Measurements from ENCODE around the gene ZNF770. TPM values are rescaled to one million over a fixed set of nuclear protein-coding genes. Genes with fewer than 3 reads are reported as not detected.

Gene ZNF770
- total and polyA plus RNA-seq, 7 experiments from 2014 or later, result 32.5 to 146 (median 60.1) TPM

GRCh38 chr15:35013370-35013769 is 25.3 kb upstream of the ZNF770 start:
- intact Hi-C loops (cut with micrococcal nuclease), result no loop called here
- ChIA-PET POLR2A (no interaction called here), CTCF (interaction anchor here (0.5 kb wide), 1 partner anchor 9 kb away, joined by 3 read pairs; no protein-coding TSS in a partner anchor)
- Mint-ChIP-seq H3K4me1 (peaks cover 0 to 4% (median 0%) of the 10 kb centered on the region in 7 donors), H3K4me3 (no peak overlapping the region), H3K36me3 (no peaks in the 10 kb centered on the region), H3K9me3 (no peaks in the 10 kb centered on the region), H3K27ac (no peak overlapping the region), H3K27me3 (peaks cover 0 to 15% (median 7%) of the 10 kb centered on the region in 5 donors)
- Histone ChIP-seq H3K27me3 (ENCODE audit: control insufficient read depth in 2 of 2, insufficient read depth in 2 of 2, low read length in 2 of 2) (no peaks in the 10 kb centered on the region), H3K36me3 (ENCODE audit: control insufficient read depth in 2 of 3, insufficient read depth in 3 of 3, low read length in 3 of 3) (no peaks in the 10 kb centered on the region), H3K4me3 (ENCODE audit: low read length) (no peak overlapping the region), H3K9me3 (ENCODE audit: control insufficient read depth in 2 of 3, low read length in 3 of 3) (no peaks in the 10 kb centered on the region), H3K27ac (ENCODE audit: low read depth, low read length) (no peak overlapping the region), H3K4me1 (ENCODE audit: control insufficient read depth in 2 of 2, insufficient read depth in 2 of 2, low read length in 2 of 2) (no peaks in the 10 kb centered on the region)
- ATAC-seq (no peak), DNase-seq (no peak)

GRCh38 chr15:35007397-35007796 is 19.3 kb upstream of the ZNF770 start:
- H3K27ac ChIP-seq (ENCODE audit: low read depth, low read length), result no peak overlapping the region

GRCh38 chr15:35005933-35006332 is 17.8 kb upstream of the ZNF770 start:
- Histone ChIP-seq H3K36me3 (ENCODE audit: control insufficient read depth in 2 of 3, insufficient read depth in 3 of 3, low read length in 3 of 3) (no peaks in the 10 kb centered on the region), H3K27ac (ENCODE audit: low read depth, low read length) (no peak overlapping the region), H3K4me1 (ENCODE audit: control insufficient read depth in 2 of 2, insufficient read depth in 2 of 2, low read length in 2 of 2) (no peaks in the 10 kb centered on the region), H3K4me3 (ENCODE audit: low read length) (no peak overlapping the region), H3K9me3 (ENCODE audit: control insufficient read depth in 2 of 3, low read length in 3 of 3) (no peaks in the 10 kb centered on the region), H3K27me3 (ENCODE audit: control insufficient read depth in 2 of 2, insufficient read depth in 2 of 2, low read length in 2 of 2) (no peaks in the 10 kb centered on the region)
- intact Hi-C loops (cut with micrococcal nuclease), result no loop called here
- DNase-seq, result no peak
- Mint-ChIP-seq H3K4me3 (no peak overlapping the region), H3K36me3 (no peaks in the 10 kb centered on the region), H3K4me1 (no peaks in the 10 kb centered on the region), H3K27me3 (peaks cover 0 to 3% (median 0%) of the 10 kb centered on the region in 5 donors), H3K27ac (no peak overlapping the region), H3K9me3 (no peaks in the 10 kb centered on the region)
- POLR2A ChIA-PET, result no interaction called here
- CTCF ChIA-PET, result no interaction called here
- no peak for ATAC-seq

More at GRCh38 chr15:35007397-35007796, 19.3 kb upstream of the ZNF770 start:
- ChIA-PET CTCF (no interaction called here), POLR2A (no interaction called here)
- intact Hi-C loops (cut with micrococcal nuclease), result no loop called here
- DNase-seq, result no peak
- no peak overlapping the region for H3K27ac Mint-ChIP-seq
- no peaks in the 10 kb centered on the region for H3K9me3 Mint-ChIP-seq
- H3K4me1 Mint-ChIP-seq, result no peaks in the 10 kb centered on the region
- Histone ChIP-seq H3K4me1 (ENCODE audit: control insufficient read depth in 2 of 2, insufficient read depth in 2 of 2, low read length in 2 of 2) (no peaks in the 10 kb centered on the region), H3K36me3 (ENCODE audit: control insufficient read depth in 2 of 3, insufficient read depth in 3 of 3, low read length in 3 of 3) (no peaks in the 10 kb centered on the region), H3K4me3 (ENCODE audit: low read length) (no peak overlapping the region), H3K27me3 (ENCODE audit: control insufficient read depth in 2 of 2, insufficient read depth in 2 of 2, low read length in 2 of 2) (no peaks in the 10 kb centered on the region), H3K9me3 (ENCODE audit: control insufficient read depth in 2 of 3, low read length in 3 of 3) (no peaks in the 10 kb centered on the region)
- H3K4me3 Mint-ChIP-seq, result no peak overlapping the region
- ATAC-seq, result no peak
- no peaks in the 10 kb centered on the region for H3K36me3 Mint-ChIP-seq
- peaks cover 0 to 8% (median 3%) of the 10 kb centered on the region in 5 donors for H3K27me3 Mint-ChIP-seq

- H3K27me3 ChIP-seq (ENCODE audit: control insufficient read depth in 2 of 2, insufficient read depth in 2 of 2, low read length in 2 of 2), result no peaks in the 10 kb centered on the region
- ChIA-PET POLR2A (no interaction called here), CTCF (no interaction called here)
- Mint-ChIP-seq H3K9me3 (no peaks in the 10 kb centered on the region), H3K27me3 (peaks cover 0 to 3% (median 0%) of the 10 kb centered on the region in 5 donors), H3K4me3 (no peak overlapping the region), H3K36me3 (no peaks in the 10 kb centered on the region), H3K27ac (no peak overlapping the region), H3K4me1 (peaks cover 0 to 3% (median 0%) of the 10 kb centered on the region in 7 donors)
- H3K9me3 ChIP-seq (ENCODE audit: control insufficient read depth in 2 of 3, low read length in 3 of 3), result no peaks in the 10 kb centered on the region
- no peaks in the 10 kb centered on the region for H3K36me3 ChIP-seq (ENCODE audit: control insufficient read depth in 2 of 3, insufficient read depth in 3 of 3, low read length in 3 of 3)
- no peak overlapping the region for H3K4me3 ChIP-seq (ENCODE audit: low read length)
- H3K4me1 ChIP-seq (ENCODE audit: control insufficient read depth in 2 of 2, insufficient read depth in 2 of 2, low read length in 2 of 2), result no peaks in the 10 kb centered on the region
- DNase-seq (no peak), ATAC-seq (no peak)
- no peak overlapping the region for H3K27ac ChIP-seq (ENCODE audit: low read depth, low read length)
- intact Hi-C loops (cut with micrococcal nuclease), result no loop called here
Measured at GRCh38 chr15:35003928-35004327, 15.8 kb upstream of the ZNF770 start.

- Mint-ChIP-seq H3K9me3 (no peaks in the 10 kb centered on the region), H3K36me3 (no peaks in the 10 kb centered on the region), H3K4me3 (no peak overlapping the region), H3K4me1 (peaks cover 0 to 3% (median 0%) of the 10 kb centered on the region in 7 donors), H3K27me3 (peaks cover 0 to 11% (median 4%) of the 10 kb centered on the region in 5 donors), H3K27ac (no peak overlapping the region)
- no peak for ATAC-seq
- ChIA-PET CTCF (no interaction called here), POLR2A (no interaction called here)
- Histone ChIP-seq H3K4me3 (ENCODE audit: low read length) (no peak overlapping the region), H3K36me3 (ENCODE audit: control insufficient read depth in 2 of 3, insufficient read depth in 3 of 3, low read length in 3 of 3) (no peaks in the 10 kb centered on the region), H3K9me3 (ENCODE audit: control insufficient read depth in 2 of 3, low read length in 3 of 3) (no peaks in the 10 kb centered on the region), H3K4me1 (ENCODE audit: control insufficient read depth in 2 of 2, insufficient read depth in 2 of 2, low read length in 2 of 2) (no peaks in the 10 kb centered on the region), H3K27ac (ENCODE audit: low read depth, low read length) (no peak overlapping the region), H3K27me3 (ENCODE audit: control insufficient read depth in 2 of 2, insufficient read depth in 2 of 2, low read length in 2 of 2) (peaks cover 0 to under 1% of the 10 kb centered on the region in 2 donors)
- intact Hi-C loops (cut with micrococcal nuclease), result no loop called here
- no peak for DNase-seq
Measured at GRCh38 chr15:35000511-35000910, 12.4 kb upstream of the ZNF770 start.

GRCh38 chr15:34999906-35000305 is 11.8 kb upstream of the ZNF770 start:
- Mint-ChIP-seq H3K9me3 (no peaks in the 10 kb centered on the region), H3K4me3 (no peak overlapping the region), H3K4me1 (peaks cover 0 to 3% (median 0%) of the 10 kb centered on the region in 7 donors), H3K27me3 (peaks cover 0 to 14% (median 8%) of the 10 kb centered on the region in 5 donors), H3K36me3 (no peaks in the 10 kb centered on the region), H3K27ac (no peak overlapping the region)
- no peak for ATAC-seq
- DNase-seq, result no peak
- ChIA-PET CTCF (no interaction called here), POLR2A (interaction anchor here (1.1 kb wide), 1 partner anchor 10 kb away, joined by 3 read pairs; no protein-coding TSS in a partner anchor)
- Histone ChIP-seq H3K27ac (ENCODE audit: low read depth, low read length) (no peak overlapping the region), H3K27me3 (ENCODE audit: control insufficient read depth in 2 of 2, insufficient read depth in 2 of 2, low read length in 2 of 2) (peaks cover 0 to 2% of the 10 kb centered on the region in 2 donors), H3K36me3 (ENCODE audit: control insufficient read depth in 2 of 3, insufficient read depth in 3 of 3, low read length in 3 of 3) (no peaks in the 10 kb centered on the region), H3K4me3 (ENCODE audit: low read length) (no peak overlapping the region), H3K9me3 (ENCODE audit: control insufficient read depth in 2 of 3, low read length in 3 of 3) (no peaks in the 10 kb centered on the region), H3K4me1 (ENCODE audit: control insufficient read depth in 2 of 2, insufficient read depth in 2 of 2, low read length in 2 of 2) (no peaks in the 10 kb centered on the region)
- intact Hi-C loops (cut with micrococcal nuclease), result no loop called here

- H3K4me3 ChIP-seq (ENCODE audit: low read length), result no peak overlapping the region
- peaks cover 0 to 2% of the 10 kb centered on the region in 2 donors for H3K27me3 ChIP-seq (ENCODE audit: control insufficient read depth in 2 of 2, insufficient read depth in 2 of 2, low read length in 2 of 2)
- Mint-ChIP-seq H3K4me1 (peaks cover 0 to 22% (median 4%) of the 10 kb centered on the region in 7 donors), H3K27me3 (peaks cover 0 to 14% (median 8%) of the 10 kb centered on the region in 5 donors), H3K4me3 (no peak overlapping the region), H3K27ac (peak overlapping the region in 1 of 9 donors; percentile 15), H3K9me3 (peaks cover 0 to 4% (median 0%) of the 10 kb centered on the region in 11 donors), H3K36me3 (peaks cover 0 to 2% (median 0%) of the 10 kb centered on the region in 5 donors)
- ChIA-PET POLR2A (no interaction called here), CTCF (no interaction called here)
- DNase-seq, result no peak
- no peak overlapping the region for H3K27ac ChIP-seq (ENCODE audit: low read depth, low read length)
- no peak for ATAC-seq
- H3K9me3 ChIP-seq (ENCODE audit: control insufficient read depth in 2 of 3, low read length in 3 of 3), result no peaks in the 10 kb centered on the region
- intact Hi-C loops (cut with micrococcal nuclease), result no loop called here
- peaks cover 0 to 5% of the 10 kb centered on the region in 2 donors for H3K4me1 ChIP-seq (ENCODE audit: control insufficient read depth in 2 of 2, insufficient read depth in 2 of 2, low read length in 2 of 2)
- H3K36me3 ChIP-seq (ENCODE audit: control insufficient read depth in 2 of 3, insufficient read depth in 3 of 3, low read length in 3 of 3), result no peaks in the 10 kb centered on the region
Measured at GRCh38 chr15:34994925-34995324, 6.8 kb upstream of the ZNF770 start.

Measured in naive thymus-derived CD4-positive, alpha-beta T cell (primary cell).